ENCODE results near the gene S100A1.

Gene S100A1

GRCh38 chr1:153670257-153670858 is 42.1 kb downstream of the S100A1 start:
- TF ChIP-seq ZFX (IDR thresholded peaks at IDR 0.05), result peak; percentile 53; the same call in 1 of the 2 replicates
- TF ChIP-seq CTCF (conservative IDR thresholded peaks at IDR 0.05), result no peak
- peak overlapping the region; percentile 81 for H3K27ac ChIP-seq

GRCh38 chr1:153670859-153671627 is 42.8 kb downstream of the S100A1 start, which contains the start of gene ILF2:
TSS of gene ILF2 (minus strand) at chr1:153670993. CDS start at chr1:153670922, 71 bp downstream.
- H3K27ac ChIP-seq, result peak within 1 kb of the TSS; percentile 81
- TF ChIP-seq ZFX (IDR thresholded peaks at IDR 0.05), result no peak
- TF ChIP-seq CTCF (conservative IDR thresholded peaks at IDR 0.05), result no peak; the same call in 1 of the 2 replicates

- H3K27ac ChIP-seq, result peak overlapping the region; percentile 53
- peak; percentile 17 for TF ChIP-seq CTCF (conservative IDR thresholded peaks at IDR 0.05)
Measured at GRCh38 chr1:153671628-153672353, 43.6 kb downstream of the S100A1 start.

GRCh38 chr1:153673511-153673910 is 45.3 kb downstream of the S100A1 start:
- no peak overlapping the region for H3K27ac ChIP-seq

GRCh38 chr1:153677718-153678518 is 49.7 kb downstream of the S100A1 start:
- TF ChIP-seq CTCF (conservative IDR thresholded peaks at IDR 0.05) (peak; percentile 97), ZFX (IDR thresholded peaks at IDR 0.05) (no peak)
- H3K27ac ChIP-seq, result no peak overlapping the region

More at GRCh38 chr1:153673511-153673910, 45.3 kb downstream of the S100A1 start:
- no peak for TF ChIP-seq ZFX (IDR thresholded peaks at IDR 0.05)
- TF ChIP-seq CTCF (conservative IDR thresholded peaks at IDR 0.05), result no peak

GRCh38 chr1:153678519-153679336 is 50.5 kb downstream of the S100A1 start, which contains the start of gene NPR1:
TSS of gene NPR1 (plus strand) at chr1:153678688. CDS start at chr1:153679109, 421 bp downstream.
- H3K27ac ChIP-seq, result no peak within 1 kb of the TSS
- TF ChIP-seq ZFX (IDR thresholded peaks at IDR 0.05) (no peak), CTCF (conservative IDR thresholded peaks at IDR 0.05) (no peak)
